AG08396 (cell line): ENCODE measurements around the gene SPNS2.

Source experiments
- DNase-seq: peaks from one replicate; pipeline ENCODE4 v3.0.0; 2012; ENCODE audit warnings: low spot score, mixed read lengths

SPNS2 gene

GRCh38 chr17:4498461-4499397 is at the start of gene SPNS2:
SPNS2 (plus strand) TSS chr17:4498881; CDS start chr17:4499048, 167 bp downstream.
- DNase-seq: peak; percentile 92

- no peak for DNase-seq
Observed at GRCh38 chr17:4449736-4450135, 48.9 kb upstream of the SPNS2 start.

GRCh38 chr17:4450710-4451316 is 47.9 kb upstream of the SPNS2 start:
- DNase-seq: no peak

- DNase-seq: no peak
Observed at GRCh38 chr17:4453812-4454591, 44.7 kb upstream of the SPNS2 start.

- no peak for DNase-seq
Observed at GRCh38 chr17:4460661-4461060, 38.0 kb upstream of the SPNS2 start.

GRCh38 chr17:4463818-4464476 is 34.7 kb upstream of the SPNS2 start:
- DNase-seq: no peak

- DNase-seq: no peak
Observed at GRCh38 chr17:4465786-4466185, 32.9 kb upstream of the SPNS2 start.

GRCh38 chr17:4467287-4467686 is 31.4 kb upstream of the SPNS2 start:
- no peak for DNase-seq

GRCh38 chr17:4469552-4469951 is 29.1 kb upstream of the SPNS2 start:
- no peak for DNase-seq

GRCh38 chr17:4472286-4472685 is 26.4 kb upstream of the SPNS2 start:
- no peak for DNase-seq

- no peak for DNase-seq
Observed at GRCh38 chr17:4474093-4474492, 24.6 kb upstream of the SPNS2 start.

- no peak for DNase-seq
Observed at GRCh38 chr17:4475001-4475400, 23.7 kb upstream of the SPNS2 start.

- DNase-seq: no peak
Observed at GRCh38 chr17:4475463-4475862, 23.2 kb upstream of the SPNS2 start.

- no peak for DNase-seq
Observed at GRCh38 chr17:4476017-4476416, 22.7 kb upstream of the SPNS2 start.

GRCh38 chr17:4476511-4477070 is 22.1 kb upstream of the SPNS2 start:
- no peak for DNase-seq

GRCh38 chr17:4477255-4477791 is 21.4 kb upstream of the SPNS2 start:
- no peak for DNase-seq

GRCh38 chr17:4478318-4478830 is 20.3 kb upstream of the SPNS2 start:
- DNase-seq: no peak

GRCh38 chr17:4479340-4479981 is 19.2 kb upstream of the SPNS2 start:
- DNase-seq: no peak

GRCh38 chr17:4479982-4480751 is 18.5 kb upstream of the SPNS2 start:
- no peak for DNase-seq
